Measurements from ENCODE around the gene ADCY1. TPM values are rescaled to one million over a fixed set of nuclear protein-coding genes. Genes with fewer than 3 reads are reported as not detected.

Gene ADCY1
- total RNA-seq, 1 donor from 2014 or later = 6.6 TPM

- Histone ChIP-seq H3K27me3 (ENCODE audit: control insufficient read depth, insufficient read depth, low read length) (no peaks in the 10 kb centered on the region), H3K36me3 (ENCODE audit: control insufficient read depth, insufficient read depth, low read length) (no peaks in the 10 kb centered on the region), H3K4me3 (ENCODE audit: low read depth, low read length) (no peak overlapping the region)
- TF ChIP-seq CTCF (IDR thresholded peaks at IDR 0.05; ENCODE audit: insufficient read depth, low read length, poor library complexity, severe bottlenecking) = no peak
- no peak for DNase-seq (ENCODE audit: low read depth)
Measured at GRCh38 chr7:45650404-45651394, 76.5 kb downstream of the ADCY1 start.

- Histone ChIP-seq H3K36me3 (ENCODE audit: control insufficient read depth, insufficient read depth, low read length) (no peaks in the 10 kb centered on the region), H3K27me3 (ENCODE audit: control insufficient read depth, insufficient read depth, low read length) (no peaks in the 10 kb centered on the region), H3K4me3 (ENCODE audit: low read depth, low read length) (no peak overlapping the region)
- DNase-seq (ENCODE audit: low read depth) = no peak
- no peak for TF ChIP-seq CTCF (IDR thresholded peaks at IDR 0.05; ENCODE audit: insufficient read depth, low read length, poor library complexity, severe bottlenecking)
Measured at GRCh38 chr7:45651540-45651939, 77.4 kb downstream of the ADCY1 start.

GRCh38 chr7:45652630-45653029 is 78.5 kb downstream of the ADCY1 start:
- Histone ChIP-seq H3K27me3 (ENCODE audit: control insufficient read depth, insufficient read depth, low read length) (no peaks in the 10 kb centered on the region), H3K36me3 (ENCODE audit: control insufficient read depth, insufficient read depth, low read length) (no peaks in the 10 kb centered on the region), H3K4me3 (ENCODE audit: low read depth, low read length) (no peak overlapping the region)
- TF ChIP-seq CTCF (IDR thresholded peaks at IDR 0.05; ENCODE audit: insufficient read depth, low read length, poor library complexity, severe bottlenecking) = no peak
- no peak for DNase-seq (ENCODE audit: low read depth)

- H3K4me3 ChIP-seq (ENCODE audit: low read depth, low read length) = no peak overlapping the region
- TF ChIP-seq CTCF (IDR thresholded peaks at IDR 0.05; ENCODE audit: insufficient read depth, low read length, poor library complexity, severe bottlenecking) = no peak
- H3K27me3 ChIP-seq (ENCODE audit: control insufficient read depth, insufficient read depth, low read length) = no peaks in the 10 kb centered on the region
- H3K36me3 ChIP-seq (ENCODE audit: control insufficient read depth, insufficient read depth, low read length) = no peaks in the 10 kb centered on the region
- DNase-seq (ENCODE audit: low read depth) = no peak
Measured at GRCh38 chr7:45653209-45653907, 79.2 kb downstream of the ADCY1 start.

GRCh38 chr7:45654341-45654740 is 80.2 kb downstream of the ADCY1 start:
- Histone ChIP-seq H3K36me3 (ENCODE audit: control insufficient read depth, insufficient read depth, low read length) (no peaks in the 10 kb centered on the region), H3K4me3 (ENCODE audit: low read depth, low read length) (no peak overlapping the region)

More at GRCh38 chr7:45654341-45654740, 80.2 kb downstream of the ADCY1 start:
- no peaks in the 10 kb centered on the region for H3K27me3 ChIP-seq (ENCODE audit: control insufficient read depth, insufficient read depth, low read length)
- DNase-seq (ENCODE audit: low read depth) = no peak
- no peak for TF ChIP-seq CTCF (IDR thresholded peaks at IDR 0.05; ENCODE audit: insufficient read depth, low read length, poor library complexity, severe bottlenecking)
